HEK293 (cell line): ENCODE data around the gene ACSM5.

Source experiments
- CTCF ChIA-PET: fragments of 350-600 bp; formaldehyde crosslinking; extraction: SDS; loops from one replicate; lab custom pipeline; 2021; ENCODE audit warnings: antibody characterized with exemption; lab: Yijun Ruan, JAX
- POLR2A ChIA-PET: fragments of 300-600 bp; formaldehyde crosslinking; extraction: SDS; loops from one replicate; lab custom pipeline; 2020; ENCODE audit warnings: antibody characterized with exemption, inconsistent platforms; lab: Yijun Ruan, JAX
- H3K27ac ChIP-seq: fragments of 200-500 bp; sonication (Bioruptor generic); 2 replicates; pipeline ENCODE4 v1.5.1; 2014; ENCODE audit warnings: low read depth, low read length, control low read depth, inconsistent platforms; ENCODE audit errors: extremely low read depth
- H3K36me3 ChIP-seq, 2 experiments: fragments of 200-500 bp in 1 of 2; sonication (Bioruptor generic) in 1 of 2; 1 replicate in 1 of 2; 2 replicates in 1 of 2; pipeline ENCODE4 v1.5.1; 2014 to 2017; ENCODE audit warnings: inconsistent platforms in 2 of 2, low read length in 2 of 2; ENCODE audit not compliant: control insufficient read depth in 2 of 2, insufficient read depth in 1 of 2
- H3K4me1 ChIP-seq: fragments of 200-500 bp; sonication (Bioruptor generic); 2 replicates; pipeline ENCODE4 v1.5.1; 2014; ENCODE audit warnings: mild to moderate bottlenecking, low read length, inconsistent platforms; ENCODE audit not compliant: control insufficient read depth, insufficient read depth
- H3K4me3 ChIP-seq: 2 replicates; pipeline ENCODE4 v1.5.1; 2011; ENCODE audit warnings: low read depth, mild to moderate bottlenecking, control low read depth, low read length, moderate library complexity
- H3K9me3 ChIP-seq: fragments of 200-500 bp; sonication (Bioruptor generic); 2 replicates; pipeline ENCODE4 v1.5.1; 2014; ENCODE audit warnings: low read depth, low read length, inconsistent platforms; ENCODE audit not compliant: control insufficient read depth, insufficient read depth
- BCL6B ChIP-seq: fragments of 450-650 bp; formaldehyde crosslinking; IDR thresholded peaks from 2 replicates; pipeline ENCODE4 v1.5.1; 2017; ENCODE audit warnings: missing biosample characterization, missing genetic modification characterization
- GLI2 ChIP-seq: fragments of 450-650 bp; formaldehyde crosslinking; IDR thresholded peaks from 2 replicates; pipeline ENCODE4; 2017; ENCODE audit warnings: missing biosample characterization, missing genetic modification characterization, low read depth, borderline replicate concordance
- MZF1 ChIP-seq: fragments of 450-650 bp; formaldehyde crosslinking; IDR thresholded peaks from 2 replicates; pipeline ENCODE4 v1.5.1; 2017; ENCODE audit warnings: missing biosample characterization, missing genetic modification characterization, borderline replicate concordance
- SP3 ChIP-seq: fragments of 450-650 bp; formaldehyde crosslinking; IDR thresholded peaks from 2 replicates; pipeline ENCODE4 v1.5.1; 2016; ENCODE audit warnings: missing biosample characterization, missing genetic modification characterization
- TRIM28 ChIP-seq: IDR thresholded peaks from 2 replicates; pipeline ENCODE4 v1.6.1; 2011; ENCODE audit warnings: low read length, control low read depth, borderline replicate concordance
- ZBTB20 ChIP-seq: fragments of 450-650 bp; formaldehyde crosslinking; IDR thresholded peaks from 2 replicates; pipeline ENCODE4 v1.5.1; 2016; ENCODE audit warnings: missing biosample characterization, missing genetic modification characterization
- ZIC2 ChIP-seq: fragments of 450-650 bp; formaldehyde crosslinking; IDR thresholded peaks from 2 replicates; pipeline ENCODE4 v1.5.1; 2016; ENCODE audit warnings: missing biosample characterization, missing genetic modification characterization
- ZNF133 ChIP-seq: fragments of 450-650 bp; formaldehyde crosslinking; IDR thresholded peaks from 2 replicates; pipeline ENCODE4 v1.5.1; 2016; ENCODE audit warnings: missing biosample characterization, missing genetic modification characterization
- ZNF214 ChIP-seq: fragments of 450-650 bp; formaldehyde crosslinking; IDR thresholded peaks from 2 replicates; pipeline ENCODE4 v1.5.1; 2017; ENCODE audit warnings: missing biosample characterization, mild to moderate bottlenecking, missing genetic modification characterization, borderline replicate concordance
- ZNF26 ChIP-seq: fragments of 450-650 bp; formaldehyde crosslinking; IDR thresholded peaks from 2 replicates; pipeline ENCODE4 v1.5.1; 2016; ENCODE audit warnings: missing biosample characterization, missing genetic modification characterization
- ZNF549 ChIP-seq: fragments of 450-650 bp; IDR thresholded peaks from 2 replicates; pipeline ENCODE4 v1.5.1; 2018; ENCODE audit warnings: missing biosample characterization, missing genetic modification characterization, mild to moderate bottlenecking, inconsistent platforms, moderate library complexity
- ZNF560 ChIP-seq: fragments of 450-650 bp; formaldehyde crosslinking; IDR thresholded peaks from 2 replicates; pipeline ENCODE4 v1.5.1; 2017; ENCODE audit warnings: missing biosample characterization, missing genetic modification characterization, borderline replicate concordance
- ZNF654 ChIP-seq: fragments of 450-650 bp; formaldehyde crosslinking; IDR thresholded peaks from 2 replicates; pipeline ENCODE4 v1.5.1; 2016; ENCODE audit warnings: low read depth, missing biosample characterization, missing genetic modification characterization
- ZNF658 ChIP-seq: fragments of 450-650 bp; formaldehyde crosslinking; IDR thresholded peaks from 2 replicates; pipeline ENCODE4; 2016; ENCODE audit warnings: missing biosample characterization, missing genetic modification characterization
- ZNF701 ChIP-seq: fragments of 450-650 bp; formaldehyde crosslinking; IDR thresholded peaks from 2 replicates; pipeline ENCODE4 v1.5.1; 2016; ENCODE audit warnings: missing biosample characterization, missing genetic modification characterization
- ZSCAN23 ChIP-seq: fragments of 450-650 bp; formaldehyde crosslinking; IDR thresholded peaks from 2 replicates; pipeline ENCODE4 v1.5.1; 2016; ENCODE audit warnings: missing biosample characterization, missing genetic modification characterization
- ZSCAN4 ChIP-seq: fragments of 450-650 bp; formaldehyde crosslinking; IDR thresholded peaks from 2 replicates; pipeline ENCODE4 v1.5.1; 2017; ENCODE audit warnings: missing biosample characterization, missing genetic modification characterization

The ACSM5 gene

GRCh38 chr16:20383106-20384029 is 26.0 kb upstream of the ACSM5 start:
- H3K36me3 ChIP-seq = no peaks in the 10 kb centered on the region
- H3K27ac ChIP-seq = no peak overlapping the region
- no peak for TF ChIP-seq ZIC2
- TF ChIP-seq ZNF654 (tag by site-specific recombination) = peak; percentile 79
- TF ChIP-seq ZNF701 (tag by site-specific recombination) = no peak
- TF ChIP-seq SP3 (tag by site-specific recombination) = no peak
- TF ChIP-seq MZF1 (tag by site-specific recombination) = no peak
- TF ChIP-seq ZNF26 (tag by site-specific recombination) = no peak
- H3K9me3 ChIP-seq = no peaks in the 10 kb centered on the region
- CTCF ChIA-PET = interaction anchor here (0.6 to 6.5 kb wide), 25 partner anchors 10 to 998 kb away, joined by 3 to 99 read pairs (median 3); no protein-coding TSS in a partner anchor
- POLR2A ChIA-PET = interaction anchor here (1.2 kb wide), 1 partner anchor 827 kb away, joined by 4 read pairs; the partner anchor contains the start of gene VPS35L
- no peaks in the 10 kb centered on the region for H3K4me1 ChIP-seq
- no peak overlapping the region for H3K4me3 ChIP-seq

GRCh38 chr16:20385844-20386832 is 23.2 kb upstream of the ACSM5 start:
- Histone ChIP-seq H3K4me1 (no peaks in the 10 kb centered on the region), H3K9me3 (no peaks in the 10 kb centered on the region), H3K4me3 (no peak overlapping the region), H3K36me3 (no peaks in the 10 kb centered on the region), H3K27ac (no peak overlapping the region)
- CTCF ChIA-PET = interaction anchor here (0.6 to 6.5 kb wide), 33 partner anchors 8 to 499 kb away, joined by 3 to 99 read pairs (median 4); no protein-coding TSS in a partner anchor
- TF ChIP-seq ZIC2 (no peak), ZNF654 (tag by site-specific recombination) (peak; percentile 43)
- POLR2A ChIA-PET = interaction anchor here (0.6 kb wide), 1 partner anchor 653 kb away, joined by 3 read pairs; no protein-coding TSS in a partner anchor

GRCh38 chr16:20387978-20388377 is 21.4 kb upstream of the ACSM5 start:
- Histone ChIP-seq H3K27ac (no peak overlapping the region), H3K36me3 (no peaks in the 10 kb centered on the region), H3K4me3 (no peak overlapping the region), H3K4me1 (no peaks in the 10 kb centered on the region), H3K9me3 (no peaks in the 10 kb centered on the region)
- ChIA-PET CTCF (interaction anchor here (0.7 to 6.5 kb wide), 3 partner anchors 11 to 857 kb away, joined by 3 to 99 read pairs (median 4); no protein-coding TSS in a partner anchor), POLR2A (no interaction called here)
- TF ChIP-seq BCL6B (tag by site-specific recombination) = no peak
- TF ChIP-seq ZSCAN4 = no peak
- no peak for TF ChIP-seq GLI2 (tag by site-specific recombination)
- TF ChIP-seq ZSCAN23 (tag by site-specific recombination) = no peak
- no peak for TF ChIP-seq ZNF549
- TF ChIP-seq ZBTB20 (tag by site-specific recombination) = no peak
- TF ChIP-seq ZNF658 (tag by site-specific recombination) = no peak
- no peak for TF ChIP-seq ZNF133 (tag by site-specific recombination)
- TF ChIP-seq ZNF214 (tag by site-specific recombination) = no peak
- no peak for TF ChIP-seq ZNF560 (tag by site-specific recombination)
- TF ChIP-seq TRIM28 = no peak
